CD14-positive monocyte (primary cell): ENCODE measurements around the gene MAP2K4. TPM values are rescaled to one million over a fixed set of nuclear protein-coding genes. Genes with fewer than 3 reads are reported as not detected.

ENCODE experiments used
- DNase-seq, 3 donors: peaks; one replicate each; pipeline ENCODE4 v3.0.0-alpha.2; 2011 to 2022
- H2AFZ ChIP-seq: 2 replicates; pipeline ENCODE4 v1.6.0; 2012; ENCODE audit warnings: mild to moderate bottlenecking, low read depth, low read length, inconsistent platforms; ENCODE audit not compliant: insufficient read depth, poor library complexity, severe bottlenecking
- H3K27ac ChIP-seq, 2 donors: 1 replicate in 1 of 2; 2 replicates in 1 of 2; pipeline ENCODE4 v1.5.1; 2012 to 2013; ENCODE audit warnings: low read length in 2 of 2, control low read depth in 1 of 2, inconsistent platforms in 1 of 2, low read depth in 1 of 2, mild to moderate bottlenecking in 1 of 2
- H3K27me3 ChIP-seq, 2 donors: one replicate each; pipeline versions ENCODE4 v1.6.0 to v1.6.1; 2011 to 2013; ENCODE audit warnings: low read length in 2 of 2; ENCODE audit not compliant: control insufficient read depth in 2 of 2, insufficient read depth in 2 of 2
- H3K36me3 ChIP-seq, 2 donors: replicated peaks in 1 of 2; 1 replicate in 1 of 2; 2 replicates in 1 of 2; pipeline versions ENCODE4 v1.5.1 to v1.6.1; 2012 to 2013; ENCODE audit warnings: low read length in 2 of 2, control low read depth in 1 of 2, inconsistent platforms in 1 of 2, mild to moderate bottlenecking in 1 of 2; ENCODE audit not compliant: insufficient read depth in 2 of 2, control insufficient read depth in 1 of 2
- H3K4me1 ChIP-seq, 2 donors: 1 replicate in 1 of 2; 2 replicates in 1 of 2; pipeline versions ENCODE4 v1.5.1 to v1.6.1; 2012 to 2013; ENCODE audit warnings: low read length in 2 of 2, control low read depth in 1 of 2, inconsistent platforms in 1 of 2, mild to moderate bottlenecking in 1 of 2, moderate library complexity in 1 of 2; ENCODE audit not compliant: insufficient read depth in 2 of 2, control insufficient read depth in 1 of 2
- H3K4me2 ChIP-seq: replicated peaks from 2 replicates; pipeline ENCODE3; 2012; ENCODE audit warnings: low read length, moderate library complexity, mild to moderate bottlenecking; ENCODE audit not compliant: poor library complexity, severe bottlenecking; ENCODE audit errors: extremely low read depth
- H3K4me3 ChIP-seq, 3 experiments: fragments of 200-600 bp in 1 of 3; sonication (generic) in 1 of 3; replicated peaks in 1 of 3; 1 replicate in 2 of 3; 2 replicates in 1 of 3; pipeline ENCODE4 v1.5.1; 2011 to 2013; ENCODE audit warnings: low read length in 3 of 3, mild to moderate bottlenecking in 3 of 3, control low read depth in 2 of 3, low read depth in 2 of 3, inconsistent platforms in 1 of 3, moderate library complexity in 1 of 3
- H3K79me2 ChIP-seq: 2 replicates; pipeline ENCODE4 v1.6.0; 2012; ENCODE audit warnings: mild to moderate bottlenecking, control low read depth, inconsistent platforms, low read length, moderate library complexity; ENCODE audit not compliant: insufficient read depth
- H3K9ac ChIP-seq: 2 replicates; pipeline ENCODE4 v1.6.0; 2017; ENCODE audit warnings: low read length, mild to moderate bottlenecking; ENCODE audit not compliant: insufficient read depth, poor library complexity, severe bottlenecking
- H3K9me3 ChIP-seq, 2 donors: replicated peaks in 1 of 2; 1 replicate in 1 of 2; 2 replicates in 1 of 2; pipeline versions ENCODE4 v1.5.1 to v1.6.1; 2012 to 2013; ENCODE audit warnings: low read length in 2 of 2, control low read depth in 1 of 2; ENCODE audit not compliant: control insufficient read depth in 1 of 2, insufficient read depth in 1 of 2
- H4K20me1 ChIP-seq: 2 replicates; pipeline ENCODE4 v1.6.0; 2012; ENCODE audit warnings: mild to moderate bottlenecking, low read length, control low read depth, moderate library complexity; ENCODE audit not compliant: insufficient read depth
- H3K27ac Mint-ChIP-seq, 7 donors: one replicate each; pipeline ENCODE4 v1.8.0; 2020; ENCODE audit warnings: mild to moderate bottlenecking in 7 of 7, mixed read lengths in 7 of 7, moderate library complexity in 6 of 7, inconsistent platforms in 2 of 7
- H3K27me3 Mint-ChIP-seq, 3 donors: one replicate each; pipeline ENCODE4 v1.8.0; 2021 to 2022; ENCODE audit warnings: low read depth in 3 of 3, mild to moderate bottlenecking in 3 of 3, mixed read lengths in 3 of 3, moderate library complexity in 3 of 3, inconsistent platforms in 1 of 3
- H3K36me3 Mint-ChIP-seq, 2 donors: one replicate each; pipeline ENCODE4 v1.8.0; 2020; ENCODE audit warnings: mixed read lengths in 2 of 2, inconsistent platforms in 1 of 2, mild to moderate bottlenecking in 1 of 2
- H3K4me1 Mint-ChIP-seq: one replicate; pipeline ENCODE4 v1.8.0; 2020; ENCODE audit warnings: mild to moderate bottlenecking, mixed read lengths
- H3K4me3 Mint-ChIP-seq, 2 donors: one replicate each; pipeline ENCODE4 v1.8.0; 2020; ENCODE audit warnings: mild to moderate bottlenecking in 2 of 2, mixed read lengths in 2 of 2, moderate library complexity in 1 of 2
- H3K9me3 Mint-ChIP-seq, 7 donors: one replicate each; pipeline ENCODE4 v1.8.0; 2020 to 2022; ENCODE audit warnings: mixed read lengths in 7 of 7, mild to moderate bottlenecking in 6 of 7, moderate library complexity in 6 of 7, inconsistent platforms in 2 of 7
- CTCF ChIP-seq: fragments of 200-600 bp; IDR thresholded peaks from one replicate; pipeline ENCODE4 v1.8.0; 2022; ENCODE audit warnings: antibody characterized with exemption, mild to moderate bottlenecking
- WGBS: methylation state at CpG from one replicate; pipeline ENCODE4 v1.1.5; 2013; ENCODE audit warnings: missing lambda C conversion rate; ENCODE audit not compliant: insufficient coverage; 5-methylcytosine and 5-hydroxymethylcytosine counted together
- intact Hi-C, 2 donors: fragments of 100-400 bp; cut with micrococcal nuclease; formaldehyde crosslinking; loops; one replicate each; pipeline versions ENCODE4 v1.15.0 to v1.15.1; 2023
- polyA plus RNA-seq, 3 donors: library from polyadenylated mRNA; depleted of rRNA in 1 of 3; unstranded in 2 of 3; stranded (reverse) in 1 of 3; fragments of 300-500 nt in 2 of 3; fragments of >200 nt in 1 of 3; fragmentation: Illumina TruSeq in 2 of 3; gene quantifications; 1 replicate in 2 of 3; 2 replicates in 1 of 3; pipeline ENCODE4 v1.2.3, GENCODE V29; 2012 to 2021

The MAP2K4 gene
- polyA plus RNA-seq, 3 donors = 8.1 to 41.8 (median 23.2) TPM

- intact Hi-C loops = no loop called here
- Histone ChIP-seq H3K9me3 (no peaks in the 10 kb centered on the region), H3K4me2 (no peak overlapping the region), H3K4me1 (no peaks in the 10 kb centered on the region), H2AFZ (no peak overlapping the region), H3K27ac (no peak overlapping the region), H4K20me1 (no peaks in the 10 kb centered on the region), H3K27me3 (no peaks in the 10 kb centered on the region), H3K4me3 (no peak overlapping the region), H3K36me3 (peaks cover 35 to 58% of the 10 kb centered on the region in 2 donors), H3K79me2 (no peaks in the 10 kb centered on the region), H3K9ac (no peak overlapping the region)
- DNase-seq = no peak
- Mint-ChIP-seq H3K27me3 (no peaks in the 10 kb centered on the region), H3K4me1 (peaks cover 6% of the 10 kb centered on the region), H3K4me3 (no peak overlapping the region), H3K36me3 (peaks cover 61 to 71% of the 10 kb centered on the region in 2 donors), H3K27ac (no peak overlapping the region), H3K9me3 (peaks cover 0 to 7% (median 0%) of the 10 kb centered on the region in 7 donors)
- TF ChIP-seq CTCF = no peak
- WGBS = no CpG with 5 or more reads among the region's 3 CpGs
These were observed 40.9 kb upstream of the MAP2K4 start for GRCh38 chr17:11979795-11980194.

- Histone ChIP-seq H3K79me2 (no peaks in the 10 kb centered on the region), H3K9ac (no peak overlapping the region), H2AFZ (no peak overlapping the region), H3K4me3 (no peak overlapping the region), H3K4me2 (no peak overlapping the region), H3K36me3 (peaks cover 35 to 69% of the 10 kb centered on the region in 2 donors), H3K27ac (no peak overlapping the region), H4K20me1 (no peaks in the 10 kb centered on the region), H3K4me1 (no peaks in the 10 kb centered on the region), H3K27me3 (no peaks in the 10 kb centered on the region), H3K9me3 (no peaks in the 10 kb centered on the region)
- TF ChIP-seq CTCF = no peak
- no peaks in the 10 kb centered on the region for H3K27me3 Mint-ChIP-seq
- H3K4me1 Mint-ChIP-seq = peaks cover 6% of the 10 kb centered on the region
- H3K9me3 Mint-ChIP-seq = peaks cover 0 to 5% (median 0%) of the 10 kb centered on the region in 7 donors
- H3K27ac Mint-ChIP-seq = peak overlapping the region in 1 of 7 donors; percentile 62
- intact Hi-C loops = no loop called here
- DNase-seq = no peak
- no peak overlapping the region for H3K4me3 Mint-ChIP-seq
- H3K36me3 Mint-ChIP-seq = peaks cover 60 to 76% of the 10 kb centered on the region in 2 donors
- WGBS = 80% methylated on average over 2 of the region's 2 CpGs
These were observed 39.9 kb upstream of the MAP2K4 start for GRCh38 chr17:11980813-11981212.
